ENCODE measurements around the gene CPNE9.

DNA sequence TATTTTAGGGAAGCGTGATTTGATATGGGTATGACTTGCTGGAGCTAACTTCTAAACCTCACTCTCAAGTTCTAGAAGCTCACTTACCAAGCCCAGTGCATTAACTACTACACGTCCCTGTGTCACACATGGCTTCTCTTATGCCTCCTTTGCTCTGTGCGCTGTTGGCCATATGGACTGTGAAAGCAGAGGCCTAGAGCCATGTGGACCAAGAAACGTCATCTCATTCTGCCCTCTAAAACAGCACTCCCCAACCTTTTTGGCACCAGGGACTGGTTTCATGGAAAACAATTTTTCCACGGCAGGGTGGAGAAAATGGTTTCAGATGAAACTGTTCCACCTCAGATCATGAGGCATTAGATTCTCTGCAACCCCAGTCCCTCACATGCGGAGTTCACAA lies 42.7 kb upstream of the CPNE9 start:
- TF ChIP-seq, protein P1, sequence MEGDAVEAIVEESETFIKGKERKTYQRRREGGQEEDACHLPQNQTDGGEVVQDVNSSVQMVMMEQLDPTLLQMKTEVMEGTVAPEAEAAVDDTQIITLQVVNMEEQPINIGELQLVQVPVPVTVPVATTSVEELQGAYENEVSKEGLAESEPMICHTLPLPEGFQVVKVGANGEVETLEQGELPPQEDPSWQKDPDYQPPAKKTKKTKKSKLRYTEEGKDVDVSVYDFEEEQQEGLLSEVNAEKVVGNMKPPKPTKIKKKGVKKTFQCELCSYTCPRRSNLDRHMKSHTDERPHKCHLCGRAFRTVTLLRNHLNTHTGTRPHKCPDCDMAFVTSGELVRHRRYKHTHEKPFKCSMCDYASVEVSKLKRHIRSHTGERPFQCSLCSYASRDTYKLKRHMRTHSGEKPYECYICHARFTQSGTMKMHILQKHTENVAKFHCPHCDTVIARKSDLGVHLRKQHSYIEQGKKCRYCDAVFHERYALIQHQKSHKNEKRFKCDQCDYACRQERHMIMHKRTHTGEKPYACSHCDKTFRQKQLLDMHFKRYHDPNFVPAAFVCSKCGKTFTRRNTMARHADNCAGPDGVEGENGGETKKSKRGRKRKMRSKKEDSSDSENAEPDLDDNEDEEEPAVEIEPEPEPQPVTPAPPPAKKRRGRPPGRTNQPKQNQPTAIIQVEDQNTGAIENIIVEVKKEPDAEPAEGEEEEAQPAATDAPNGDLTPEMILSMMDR (IDR thresholded peaks at IDR 0.05; ENCODE audit: low read length): no peak
- no peak for TF ChIP-seq EZH2 (IDR thresholded peaks at IDR 0.05; ENCODE audit: borderline replicate concordance, low read length)
